Cardiac septum (tissue), 1 donor: ENCODE results near the gene TBR1. TPM values are rescaled to one million over a fixed set of nuclear protein-coding genes. Genes with fewer than 3 reads are reported as not detected.

Experiments used
- DNase-seq: peaks from one replicate; pipeline ENCODE4 v3.0.0-alpha.2; 2020; ENCODE audit warnings: low spot score
- intact Hi-C: fragments of 100-400 bp; cut with DNase I; formaldehyde crosslinking; loops from one replicate; pipeline ENCODE4 v1.14.0; 2022
- total RNA-seq: library from RNA; stranded (reverse); fragmentation: NEBNext Ultra II Directional; extraction: Animal tissue kit (Norgen Biotek cat#: 25700); gene quantifications from one replicate; pipeline ENCODE4 v1.2.1, GENCODE V29; 2021
- donor health status: DM: no; HTN: no; CAD: no.

The TBR1 gene
- total RNA-seq, 1 donor from 2014 or later = 0.05 TPM

- DNase-seq = no peak
- intact Hi-C loops = no loop called here
These were observed 10.4 kb downstream of the TBR1 start for GRCh38 chr2:161426455-161426921.

- no peak for DNase-seq
- intact Hi-C loops = no loop called here
These were observed 11.0 kb downstream of the TBR1 start for GRCh38 chr2:161426922-161427663.

- intact Hi-C loops = no loop called here
- no peak for DNase-seq
These were observed 11.8 kb downstream of the TBR1 start for GRCh38 chr2:161427664-161428587.

- DNase-seq = no peak
- intact Hi-C loops = no loop called here
These were observed 14.3 kb downstream of the TBR1 start for GRCh38 chr2:161430386-161430785.

- DNase-seq = no peak
- intact Hi-C loops = no loop called here
These were observed 16.0 kb downstream of the TBR1 start for GRCh38 chr2:161432107-161432506.

- intact Hi-C loops = no loop called here
- no peak for DNase-seq
These were observed 18.0 kb downstream of the TBR1 start for GRCh38 chr2:161434118-161434517.

- intact Hi-C loops = no loop called here
- DNase-seq = no peak
These were observed 20.3 kb downstream of the TBR1 start for GRCh38 chr2:161436411-161436810.

GRCh38 chr2:161438598-161438997, 22.5 kb downstream of the TBR1 start:
- intact Hi-C loops = no loop called here
- no peak for DNase-seq

- intact Hi-C loops = no loop called here
- no peak for DNase-seq
These were observed 29.0 kb downstream of the TBR1 start for GRCh38 chr2:161445097-161445496.

GRCh38 chr2:161448431-161448830, 32.3 kb downstream of the TBR1 start:
- intact Hi-C loops = no loop called here
- no peak for DNase-seq

- intact Hi-C loops = no loop called here
- DNase-seq = no peak
These were observed 55.5 kb downstream of the TBR1 start for GRCh38 chr2:161471631-161472030.

- no peak for DNase-seq
- intact Hi-C loops = no loop called here
These were observed 58.8 kb downstream of the TBR1 start for GRCh38 chr2:161474920-161475319.

Other genes with a start within 250 kb of the TBR1 start
- 46.0 TPM for gene PSMD14, start 107.9 kb upstream of the TBR1 start, total RNA-seq
- gene SLC4A10, start 208.1 kb downstream of the TBR1 start, total RNA-seq = not detected